IPS-18c (cell line): ENCODE results near the gene DHCR24.
A peak's percentile ranks its signal among the peaks of the same experiment; 100 is the strongest.
"Not testable (repeated sequence)": the region's sequence is repeated elsewhere in the genome, so short reads cannot be mapped to it uniquely, and the experiment has no call there.

Source experiments
- H3K4me3 ChIP-seq: 2 replicates; pipeline ENCODE4 v1.7.0; 2013; ENCODE audit warnings: low read depth, mild to moderate bottlenecking, low read length, moderate library complexity; ENCODE audit not compliant: insufficient read depth
- H3K9me3 ChIP-seq: one replicate; pipeline ENCODE4 v1.6.1; 2013; ENCODE audit warnings: mild to moderate bottlenecking, low read length, moderate library complexity; ENCODE audit not compliant: control insufficient read depth, insufficient read depth

Gene DHCR24

GRCh38 chr1:54892586-54892985 lies 5.6 kb upstream of the DHCR24 start:
- Histone ChIP-seq H3K4me3 (no peak overlapping the region), H3K9me3 (no peaks in the 10 kb centered on the region)

GRCh38 chr1:54889132-54889725 lies 2.2 kb upstream of the DHCR24 start:
- Histone ChIP-seq H3K4me3 (no peak overlapping the region), H3K9me3 (no peaks in the 10 kb centered on the region)

- peak overlapping the region; percentile 93 for H3K4me3 ChIP-seq
- H3K9me3 ChIP-seq, result no peaks in the 10 kb centered on the region
These were observed 1.2 kb upstream of the DHCR24 start for GRCh38 chr1:54888080-54888733.

- peak overlapping the region; percentile 93 for H3K4me3 ChIP-seq
- H3K9me3 ChIP-seq, result no peaks in the 10 kb centered on the region
These were observed 673 bp upstream of the DHCR24 start for GRCh38 chr1:54887665-54888071.

GRCh38 chr1:54885807-54886723 lies 930 bp downstream of the DHCR24 start:
- Histone ChIP-seq H3K4me3 (peak overlapping the region; percentile 93), H3K9me3 (peaks cover 2% of the 10 kb centered on the region)

- peak overlapping the region; percentile 93 for H3K4me3 ChIP-seq
These were observed 1.7 kb downstream of the DHCR24 start for GRCh38 chr1:54885237-54885679.

GRCh38 chr1:54884768-54885167 lies 2.2 kb downstream of the DHCR24 start:
- H3K9me3 ChIP-seq, result peaks cover 2% of the 10 kb centered on the region
- H3K4me3 ChIP-seq, result no peak overlapping the region

More at GRCh38 chr1:54885237-54885679, 1.7 kb downstream of the DHCR24 start:
- peaks cover 2% of the 10 kb centered on the region for H3K9me3 ChIP-seq

GRCh38 chr1:54884135-54884586 lies 2.8 kb downstream of the DHCR24 start:
- Histone ChIP-seq H3K9me3 (peaks cover 2% of the 10 kb centered on the region), H3K4me3 (no peak overlapping the region)

- H3K9me3 ChIP-seq, result peaks cover 2% of the 10 kb centered on the region
- H3K4me3 ChIP-seq, result no peak overlapping the region
These were observed 3.5 kb downstream of the DHCR24 start for GRCh38 chr1:54883349-54884102.

GRCh38 chr1:54882519-54882918 lies 4.5 kb downstream of the DHCR24 start:
- Histone ChIP-seq H3K4me3 (no peak overlapping the region), H3K9me3 (peaks cover 2% of the 10 kb centered on the region)

GRCh38 chr1:54881604-54882003 lies 5.4 kb downstream of the DHCR24 start:
- not testable (repeated sequence) for H3K9me3 ChIP-seq, H3K4me3 ChIP-seq

GRCh38 chr1:54879872-54880271 lies 7.1 kb downstream of the DHCR24 start:
- Histone ChIP-seq H3K4me3 (no peak overlapping the region), H3K9me3 (peaks cover 2% of the 10 kb centered on the region)

GRCh38 chr1:54876814-54877213 lies 10.2 kb downstream of the DHCR24 start:
- H3K4me3 ChIP-seq, result no peak overlapping the region
- H3K9me3 ChIP-seq, result peaks cover 2% of the 10 kb centered on the region

- no peak overlapping the region for H3K4me3 ChIP-seq
- no peaks in the 10 kb centered on the region for H3K9me3 ChIP-seq
These were observed 12.0 kb downstream of the DHCR24 start for GRCh38 chr1:54875000-54875399.

- Histone ChIP-seq H3K9me3 (no peaks in the 10 kb centered on the region), H3K4me3 (no peak overlapping the region)
These were observed 12.7 kb downstream of the DHCR24 start for GRCh38 chr1:54874079-54874830.

- Histone ChIP-seq H3K9me3 (no peaks in the 10 kb centered on the region), H3K4me3 (no peak overlapping the region)
These were observed 15.0 kb downstream of the DHCR24 start for GRCh38 chr1:54872036-54872331.
